HepG2 (cell line): ENCODE data around the gene IGFBP5. TPM values are rescaled to one million over a fixed set of nuclear protein-coding genes. Genes with fewer than 3 reads are reported as not detected.

Experiments used
- CREB1 ChIP-seq, 2 experiments: fragments of 450-650 bp in 1 of 2; IDR thresholded peaks; 2 replicates each; pipeline ENCODE4 v1.6.1; 2016 to 2017; ENCODE audit warnings: control low read depth in 1 of 2, mild to moderate bottlenecking in 1 of 2, missing compliant biosample characterization in 1 of 2, missing genetic modification characterization in 1 of 2
- EZH2 ChIP-seq: conservative IDR thresholded peaks from 2 replicates; pipeline ENCODE4 v1.6.1; 2012; ENCODE audit warnings: mild to moderate bottlenecking, low read depth, low read length, moderate library complexity
- GZF1 ChIP-seq: sonication (generic); formaldehyde crosslinking; IDR thresholded peaks from 2 replicates; pipeline ENCODE4 v1.5.1; 2020; ENCODE audit warnings: mild to moderate bottlenecking, missing genetic modification reagents
- IRX3 ChIP-seq: sonication (generic); formaldehyde crosslinking; IDR thresholded peaks from 2 replicates; pipeline ENCODE4 v1.8.1; 2023; ENCODE audit warnings: mild to moderate bottlenecking, low read depth, missing genetic modification reagents, borderline replicate concordance
- ISX ChIP-seq: sonication (generic); formaldehyde crosslinking; conservative IDR thresholded peaks from 2 replicates; pipeline ENCODE4 v1.5.0; 2020; ENCODE audit warnings: missing genetic modification reagents
- MEIS1 ChIP-seq: sonication (generic); formaldehyde crosslinking; IDR thresholded peaks from 2 replicates; pipeline ENCODE4 v1.9.0; 2021; ENCODE audit warnings: mild to moderate bottlenecking, missing genetic modification reagents, moderate library complexity, borderline replicate concordance
- MYC ChIP-seq: sonication (generic); formaldehyde crosslinking; IDR thresholded peaks from 2 replicates; pipeline ENCODE4 v1.9.0; 2021; ENCODE audit warnings: missing genetic modification reagents, borderline replicate concordance
- PCBP2 ChIP-seq: fragments of 200-400 bp; formaldehyde crosslinking; optimal IDR thresholded peaks from 2 replicates; pipeline ENCODE3; 2018; ENCODE audit warnings: low read length, low read depth; ENCODE audit not compliant: poor library complexity, severe bottlenecking
- RARG ChIP-seq: sonication (generic); formaldehyde crosslinking; IDR thresholded peaks from 2 replicates; pipeline ENCODE4 v1.4.0; 2020; ENCODE audit warnings: low read depth, mild to moderate bottlenecking, missing genetic modification reagents
- TGIF2 ChIP-seq: IDR thresholded peaks from 2 replicates; pipeline ENCODE4 v1.6.1; 2016; ENCODE audit warnings: control low read depth, missing compliant biosample characterization
- XBP1 ChIP-seq: sonication (generic); formaldehyde crosslinking; IDR thresholded peaks from 2 replicates; pipeline ENCODE4 v1.5.0; 2020; ENCODE audit warnings: missing genetic modification reagents
- ZKSCAN1 ChIP-seq: fragments of 150-350 bp; IDR thresholded peaks from 2 replicates; pipeline ENCODE4 v1.6.1; 2014; ENCODE audit warnings: low read length
- ZMAT3 ChIP-seq: sonication (generic); formaldehyde crosslinking; conservative IDR thresholded peaks from 2 replicates; pipeline ENCODE4 v1.7.0; 2021; ENCODE audit warnings: missing genetic modification reagents
- ZNF224 ChIP-seq: sonication (generic); formaldehyde crosslinking; IDR thresholded peaks from 2 replicates; pipeline ENCODE4 v1.5.0; 2020; ENCODE audit warnings: mild to moderate bottlenecking, missing genetic modification reagents
- ZZZ3 ChIP-seq: sonication (generic); formaldehyde crosslinking; IDR thresholded peaks from 2 replicates; pipeline ENCODE4 v1.4.0; 2020; ENCODE audit warnings: missing genetic modification reagents, mild to moderate bottlenecking, borderline replicate concordance
- polyA plus RNA-seq, 8 experiments: library from polyadenylated mRNA; depleted of rRNA in 3 of 8; stranded (reverse) in 7 of 8; unstranded in 1 of 8; fragments of >200 nt; fragmentation: Illumina TruSeq in 4 of 8; extraction: Trizol in 4 of 8; gene quantifications; 2 replicates each; pipeline versions ENCODE4 v1.2.1 to v1.2.3, GENCODE V29; 2011 to 2016; ENCODE audit warnings: low read depth in 4 of 8, missing spikeins in 1 of 8, mixed read lengths in 1 of 8; ENCODE audit not compliant: insufficient read depth in 1 of 8
- total RNA-seq, 5 experiments: library from RNA; depleted of rRNA; stranded (reverse); fragments of >200 nt; fragmentation: Illumina TruSeq; extraction: Trizol; gene quantifications; 2 replicates each; pipeline ENCODE4 v1.2.3, GENCODE V29; 2016; ENCODE audit warnings: low read depth in 1 of 5
- TF ChIP-seq, protein P1 (sequence below): sonication (generic); formaldehyde crosslinking; IDR thresholded peaks from 2 replicates; pipeline ENCODE4 v1.4.0; 2020; ENCODE audit warnings: missing genetic modification reagents, borderline replicate concordance
- TF ChIP-seq, protein P2 (sequence below): IDR thresholded peaks from 2 replicates; pipeline ENCODE4 v1.6.1; 2016; ENCODE audit warnings: mild to moderate bottlenecking, missing biosample characterization, missing genetic modification reagents
- TF ChIP-seq, protein P3 (sequence below): sonication (generic); formaldehyde crosslinking; IDR thresholded peaks from 2 replicates; pipeline ENCODE4 v1.4.0; 2020; ENCODE audit warnings: mild to moderate bottlenecking, missing genetic modification reagents
- TF ChIP-seq, protein P4 (sequence below): sonication (generic); formaldehyde crosslinking; IDR thresholded peaks from 2 replicates; pipeline ENCODE4 v1.5.0; 2020; ENCODE audit warnings: mild to moderate bottlenecking, missing genetic modification reagents
- TF ChIP-seq, protein P5 (sequence below): sonication (generic); formaldehyde crosslinking; IDR thresholded peaks from 2 replicates; pipeline ENCODE4 v1.8.1; 2023; ENCODE audit warnings: mild to moderate bottlenecking, missing genetic modification reagents

The IGFBP5 gene
- total and polyA plus RNA-seq, 2 of the 13 experiments (the other 11 are each of a cell fraction or from before 2014, with no cell fraction given) = 0.15 TPM; not detected in 1

DNA sequence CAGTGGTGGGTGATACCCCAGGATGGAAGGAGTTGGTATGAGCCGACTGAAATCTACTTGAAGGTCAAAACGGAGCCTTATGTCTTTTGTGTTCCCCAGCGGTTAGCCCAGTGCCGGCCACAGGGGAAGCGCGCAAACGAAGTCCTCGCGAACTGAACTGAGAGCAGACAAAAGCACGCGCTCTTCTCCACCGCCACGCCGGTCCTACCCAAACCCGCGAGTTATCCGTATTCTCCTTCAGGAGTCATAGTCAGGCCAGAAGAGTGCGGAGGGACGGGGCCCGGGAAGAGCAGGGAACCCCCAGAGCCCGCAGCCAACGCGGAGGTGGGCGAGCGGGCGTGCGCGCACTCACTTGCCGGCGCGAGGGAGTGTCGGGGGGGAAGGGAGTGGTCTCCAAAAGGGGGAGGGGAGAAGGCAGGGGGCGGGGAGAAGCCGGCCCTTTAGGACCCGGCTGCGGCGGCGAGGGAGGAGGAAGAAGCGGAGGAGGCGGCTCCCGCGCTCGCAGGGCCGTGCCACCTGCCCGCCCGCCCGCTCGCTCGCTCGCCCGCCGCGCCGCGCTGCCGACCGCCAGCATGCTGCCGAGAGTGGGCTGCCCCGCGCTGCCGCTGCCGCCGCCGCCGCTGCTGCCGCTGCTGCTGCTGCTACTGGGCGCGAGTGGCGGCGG is 62.3 kb downstream of the IGFBP5 start, which contains the start of gene IGFBP2 (continued):
- TF ChIP-seq, protein P1, sequence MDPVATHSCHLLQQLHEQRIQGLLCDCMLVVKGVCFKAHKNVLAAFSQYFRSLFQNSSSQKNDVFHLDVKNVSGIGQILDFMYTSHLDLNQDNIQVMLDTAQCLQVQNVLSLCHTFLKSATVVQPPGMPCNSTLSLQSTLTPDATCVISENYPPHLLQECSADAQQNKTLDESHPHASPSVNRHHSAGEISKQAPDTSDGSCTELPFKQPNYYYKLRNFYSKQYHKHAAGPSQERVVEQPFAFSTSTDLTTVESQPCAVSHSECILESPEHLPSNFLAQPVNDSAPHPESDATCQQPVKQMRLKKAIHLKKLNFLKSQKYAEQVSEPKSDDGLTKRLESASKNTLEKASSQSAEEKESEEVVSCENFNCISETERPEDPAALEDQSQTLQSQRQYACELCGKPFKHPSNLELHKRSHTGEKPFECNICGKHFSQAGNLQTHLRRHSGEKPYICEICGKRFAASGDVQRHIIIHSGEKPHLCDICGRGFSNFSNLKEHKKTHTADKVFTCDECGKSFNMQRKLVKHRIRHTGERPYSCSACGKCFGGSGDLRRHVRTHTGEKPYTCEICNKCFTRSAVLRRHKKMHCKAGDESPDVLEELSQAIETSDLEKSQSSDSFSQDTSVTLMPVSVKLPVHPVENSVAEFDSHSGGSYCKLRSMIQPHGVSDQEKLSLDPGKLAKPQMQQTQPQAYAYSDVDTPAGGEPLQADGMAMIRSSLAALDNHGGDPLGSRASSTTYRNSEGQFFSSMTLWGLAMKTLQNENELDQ (CRISPR knock-in tag) = no peak
- TF ChIP-seq PCBP2 (no peak), CREB1 (IDR thresholded peaks at IDR 0.05) (no peak), CREB1 (CRISPR knock-in tag; IDR thresholded peaks at IDR 0.05) (no peak), IRX3 (no peak), RARG (CRISPR knock-in tag) (no peak), EZH2 (peak; percentile 45; the same call in 1 of the 2 replicates), ZMAT3 (CRISPR knock-in tag) (no peak), ISX (CRISPR knock-in tag) (no peak), ZKSCAN1 (no peak), MEIS1 (CRISPR knock-in tag) (no peak), ZNF224 (CRISPR knock-in tag) (no peak), ZZZ3 (CRISPR knock-in tag) (no peak), GZF1 (CRISPR knock-in tag) (no peak), MYC (CRISPR knock-in tag) (no peak), XBP1 (CRISPR knock-in tag) (no peak), TGIF2 (CRISPR knock-in tag) (no peak)
- TF ChIP-seq, protein P2, sequence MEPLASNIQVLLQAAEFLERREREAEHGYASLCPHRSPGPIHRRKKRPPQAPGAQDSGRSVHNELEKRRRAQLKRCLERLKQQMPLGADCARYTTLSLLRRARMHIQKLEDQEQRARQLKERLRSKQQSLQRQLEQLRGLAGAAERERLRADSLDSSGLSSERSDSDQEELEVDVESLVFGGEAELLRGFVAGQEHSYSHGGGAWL (CRISPR knock-in tag) = no peak
- TF ChIP-seq, protein P3, sequence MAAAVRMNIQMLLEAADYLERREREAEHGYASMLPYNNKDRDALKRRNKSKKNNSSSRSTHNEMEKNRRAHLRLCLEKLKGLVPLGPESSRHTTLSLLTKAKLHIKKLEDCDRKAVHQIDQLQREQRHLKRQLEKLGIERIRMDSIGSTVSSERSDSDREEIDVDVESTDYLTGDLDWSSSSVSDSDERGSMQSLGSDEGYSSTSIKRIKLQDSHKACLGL (CRISPR knock-in tag) = no peak
- TF ChIP-seq, protein P4, sequence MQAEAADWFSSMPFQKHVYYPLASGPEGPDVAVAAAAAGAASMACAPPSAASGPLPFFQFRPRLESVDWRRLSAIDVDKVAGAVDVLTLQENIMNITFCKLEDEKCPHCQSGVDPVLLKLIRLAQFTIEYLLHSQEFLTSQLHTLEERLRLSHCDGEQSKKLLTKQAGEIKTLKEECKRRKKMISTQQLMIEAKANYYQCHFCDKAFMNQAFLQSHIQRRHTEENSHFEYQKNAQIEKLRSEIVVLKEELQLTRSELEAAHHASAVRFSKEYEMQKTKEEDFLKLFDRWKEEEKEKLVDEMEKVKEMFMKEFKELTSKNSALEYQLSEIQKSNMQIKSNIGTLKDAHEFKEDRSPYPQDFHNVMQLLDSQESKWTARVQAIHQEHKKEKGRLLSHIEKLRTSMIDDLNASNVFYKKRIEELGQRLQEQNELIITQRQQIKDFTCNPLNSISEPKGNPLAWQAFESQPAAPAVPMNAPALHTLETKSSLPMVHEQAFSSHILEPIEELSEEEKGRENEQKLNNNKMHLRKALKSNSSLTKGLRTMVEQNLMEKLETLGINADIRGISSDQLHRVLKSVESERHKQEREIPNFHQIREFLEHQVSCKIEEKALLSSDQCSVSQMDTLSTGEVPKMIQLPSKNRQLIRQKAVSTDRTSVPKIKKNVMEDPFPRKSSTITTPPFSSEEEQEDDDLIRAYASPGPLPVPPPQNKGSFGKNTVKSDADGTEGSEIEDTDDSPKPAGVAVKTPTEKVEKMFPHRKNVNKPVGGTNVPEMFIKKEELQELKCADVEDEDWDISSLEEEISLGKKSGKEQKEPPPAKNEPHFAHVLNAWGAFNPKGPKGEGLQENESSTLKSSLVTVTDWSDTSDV (CRISPR knock-in tag) = no peak
- TF ChIP-seq, protein P5, sequence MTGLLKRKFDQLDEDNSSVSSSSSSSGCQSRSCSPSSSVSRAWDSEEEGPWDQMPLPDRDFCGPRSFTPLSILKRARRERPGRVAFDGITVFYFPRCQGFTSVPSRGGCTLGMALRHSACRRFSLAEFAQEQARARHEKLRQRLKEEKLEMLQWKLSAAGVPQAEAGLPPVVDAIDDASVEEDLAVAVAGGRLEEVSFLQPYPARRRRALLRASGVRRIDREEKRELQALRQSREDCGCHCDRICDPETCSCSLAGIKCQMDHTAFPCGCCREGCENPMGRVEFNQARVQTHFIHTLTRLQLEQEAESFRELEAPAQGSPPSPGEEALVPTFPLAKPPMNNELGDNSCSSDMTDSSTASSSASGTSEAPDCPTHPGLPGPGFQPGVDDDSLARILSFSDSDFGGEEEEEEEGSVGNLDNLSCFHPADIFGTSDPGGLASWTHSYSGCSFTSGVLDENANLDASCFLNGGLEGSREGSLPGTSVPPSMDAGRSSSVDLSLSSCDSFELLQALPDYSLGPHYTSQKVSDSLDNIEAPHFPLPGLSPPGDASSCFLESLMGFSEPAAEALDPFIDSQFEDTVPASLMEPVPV = no peak
